Astrocyte (in vitro differentiated cells and primary cell): Measurements from ENCODE around the gene CDC42EP1.

Source experiments
- EZH2 ChIP-seq: IDR thresholded peaks from 2 replicates; pipeline ENCODE4 v1.6.1; 2012; ENCODE audit warnings: mild to moderate bottlenecking, low read length, inconsistent platforms; ENCODE audit not compliant: insufficient read depth
- TF ChIP-seq, protein P1 (sequence below): IDR thresholded peaks from 2 replicates; pipeline ENCODE4 v1.5.1; 2011; ENCODE audit warnings: low read depth, mild to moderate bottlenecking, inconsistent platforms, low read length, moderate library complexity; ENCODE audit not compliant: insufficient read depth

GRCh38 chr22:37564111-37564711 is 3.9 kb downstream of the CDC42EP1 start:
- TF ChIP-seq, protein P1, sequence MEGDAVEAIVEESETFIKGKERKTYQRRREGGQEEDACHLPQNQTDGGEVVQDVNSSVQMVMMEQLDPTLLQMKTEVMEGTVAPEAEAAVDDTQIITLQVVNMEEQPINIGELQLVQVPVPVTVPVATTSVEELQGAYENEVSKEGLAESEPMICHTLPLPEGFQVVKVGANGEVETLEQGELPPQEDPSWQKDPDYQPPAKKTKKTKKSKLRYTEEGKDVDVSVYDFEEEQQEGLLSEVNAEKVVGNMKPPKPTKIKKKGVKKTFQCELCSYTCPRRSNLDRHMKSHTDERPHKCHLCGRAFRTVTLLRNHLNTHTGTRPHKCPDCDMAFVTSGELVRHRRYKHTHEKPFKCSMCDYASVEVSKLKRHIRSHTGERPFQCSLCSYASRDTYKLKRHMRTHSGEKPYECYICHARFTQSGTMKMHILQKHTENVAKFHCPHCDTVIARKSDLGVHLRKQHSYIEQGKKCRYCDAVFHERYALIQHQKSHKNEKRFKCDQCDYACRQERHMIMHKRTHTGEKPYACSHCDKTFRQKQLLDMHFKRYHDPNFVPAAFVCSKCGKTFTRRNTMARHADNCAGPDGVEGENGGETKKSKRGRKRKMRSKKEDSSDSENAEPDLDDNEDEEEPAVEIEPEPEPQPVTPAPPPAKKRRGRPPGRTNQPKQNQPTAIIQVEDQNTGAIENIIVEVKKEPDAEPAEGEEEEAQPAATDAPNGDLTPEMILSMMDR, result no peak
- TF ChIP-seq EZH2, result no peak
